ENCODE results near the gene GDF2.

The GDF2 gene

DNA sequence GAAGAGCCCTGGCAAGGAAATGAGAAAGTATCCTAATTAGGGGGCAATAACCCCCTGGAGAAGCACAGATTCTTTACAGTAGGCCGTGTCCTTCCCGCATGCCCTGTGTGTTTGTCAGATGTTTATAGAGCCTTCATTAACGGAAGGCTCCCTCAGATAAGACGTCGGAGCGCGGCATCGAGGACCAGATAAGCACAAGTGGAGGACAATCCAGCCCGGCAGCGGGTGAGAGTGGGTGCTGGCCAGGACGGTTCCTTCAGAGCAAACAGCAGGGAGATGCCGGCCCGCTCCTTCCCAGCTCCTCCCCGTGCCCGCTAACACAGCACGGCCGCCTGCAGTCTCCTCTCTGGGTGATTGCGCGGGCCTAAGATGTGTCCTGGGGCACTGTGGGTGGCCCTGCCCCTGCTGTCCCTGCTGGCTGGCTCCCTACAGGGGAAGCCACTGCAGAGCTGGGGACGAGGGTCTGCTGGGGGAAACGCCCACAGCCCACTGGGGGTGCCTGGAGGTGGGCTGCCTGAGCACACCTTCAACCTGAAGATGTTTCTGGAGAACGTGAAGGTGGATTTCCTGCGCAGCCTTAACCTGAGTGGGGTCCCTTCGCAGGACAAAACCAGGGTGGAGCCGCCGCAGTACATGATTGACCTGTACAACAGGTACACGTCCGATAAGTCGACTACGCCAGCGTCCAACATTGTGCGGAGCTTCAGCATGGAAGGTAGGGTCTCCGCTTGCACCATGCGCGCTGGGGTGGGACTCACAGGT lies at the start of gene GDF2:
GDF2 (plus strand) TSS at position 155 of the 762 bp plus-strand sequence; CDS start at position 370, 215 bp downstream.
- DNase-seq: no peak

DNA sequence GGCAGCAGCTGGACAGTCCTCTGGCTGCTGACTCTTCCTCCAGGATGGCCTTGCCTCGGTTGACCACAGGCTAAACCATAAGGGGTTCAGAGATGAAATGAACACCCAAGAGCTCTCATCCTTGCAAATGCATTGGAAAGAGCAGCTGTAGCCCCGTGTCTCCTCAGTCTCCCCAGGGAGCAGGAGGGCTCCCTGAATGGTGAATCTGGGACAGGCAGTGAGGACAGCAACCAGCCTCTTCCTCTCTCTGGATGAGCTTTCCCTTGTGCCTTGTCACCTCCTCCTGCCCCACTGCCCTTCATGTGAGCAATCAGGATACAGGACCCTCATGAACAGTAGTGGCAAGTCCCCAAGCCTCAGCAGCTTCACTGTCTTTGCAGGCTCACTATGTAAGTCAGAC lies 46.2 kb upstream of the GDF2 start:
- DNase-seq: no peak

DNA sequence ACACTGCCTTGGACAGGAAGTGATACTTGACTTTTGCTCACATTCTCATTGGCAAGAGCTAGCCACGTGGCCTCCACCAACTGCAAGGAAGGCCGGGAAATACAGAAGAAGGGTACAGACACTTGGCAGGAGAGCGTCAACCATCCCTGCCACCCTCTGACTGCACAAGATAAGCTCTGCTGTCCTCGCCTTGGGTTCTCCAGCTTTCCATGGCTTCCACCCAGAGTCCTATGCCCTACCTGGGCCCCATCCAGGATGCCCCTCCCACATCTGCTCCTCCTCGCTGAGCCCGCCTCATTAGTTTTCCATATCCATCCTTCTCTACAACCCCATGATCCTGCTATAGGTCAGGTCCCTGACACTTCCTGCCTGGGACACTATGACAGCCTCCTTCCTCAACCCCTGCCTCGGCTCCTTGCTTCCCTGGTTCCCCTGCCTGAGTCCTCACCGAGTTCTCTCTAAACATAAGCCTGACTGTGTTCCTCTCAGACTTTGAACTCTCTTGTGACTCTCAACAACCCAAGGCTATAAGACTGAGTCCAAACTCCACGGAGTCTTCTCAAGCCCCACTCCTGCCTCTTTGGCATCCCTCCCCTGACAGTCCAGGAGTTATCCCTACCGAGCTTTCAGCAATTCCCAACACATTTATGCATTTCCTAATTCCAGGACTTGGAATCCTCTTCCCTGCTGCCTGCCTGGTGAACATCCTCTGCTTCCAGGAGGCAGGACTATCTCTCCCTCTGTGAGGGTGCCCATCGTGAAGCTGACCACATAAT lies 45.5 kb upstream of the GDF2 start:
- DNase-seq: peak; percentile 8

GRCh38 chr10:47277352-47278151 lies 44.7 kb upstream of the GDF2 start:
- DNase-seq: peak; percentile 31

- peak; percentile 14 for DNase-seq
Measured at GRCh38 chr10:47278152-47278473, 44.1 kb upstream of the GDF2 start.

GRCh38 chr10:47278720-47279119 lies 43.5 kb upstream of the GDF2 start:
- peak; percentile 13 for DNase-seq

DNA sequence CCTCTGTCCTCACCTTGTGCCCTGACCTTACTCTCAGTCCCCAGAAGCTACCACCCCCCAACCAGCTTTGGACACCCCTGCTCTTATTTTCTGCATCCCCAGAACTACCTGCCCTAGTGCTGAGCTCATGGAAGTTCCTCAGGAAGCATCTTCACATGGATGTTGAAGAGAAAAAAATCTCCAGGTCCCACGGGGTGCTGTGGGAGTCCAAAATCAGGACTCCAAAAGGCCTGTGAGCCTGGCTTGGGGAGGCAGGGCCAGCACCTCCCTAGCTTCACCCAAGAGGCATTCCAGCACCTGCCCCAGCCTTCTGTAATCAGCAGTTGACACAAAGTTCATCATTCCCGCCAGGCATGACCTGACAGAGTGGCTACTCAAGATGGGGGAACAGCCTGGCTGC lies 43.0 kb upstream of the GDF2 start:
- DNase-seq: no peak

DNA sequence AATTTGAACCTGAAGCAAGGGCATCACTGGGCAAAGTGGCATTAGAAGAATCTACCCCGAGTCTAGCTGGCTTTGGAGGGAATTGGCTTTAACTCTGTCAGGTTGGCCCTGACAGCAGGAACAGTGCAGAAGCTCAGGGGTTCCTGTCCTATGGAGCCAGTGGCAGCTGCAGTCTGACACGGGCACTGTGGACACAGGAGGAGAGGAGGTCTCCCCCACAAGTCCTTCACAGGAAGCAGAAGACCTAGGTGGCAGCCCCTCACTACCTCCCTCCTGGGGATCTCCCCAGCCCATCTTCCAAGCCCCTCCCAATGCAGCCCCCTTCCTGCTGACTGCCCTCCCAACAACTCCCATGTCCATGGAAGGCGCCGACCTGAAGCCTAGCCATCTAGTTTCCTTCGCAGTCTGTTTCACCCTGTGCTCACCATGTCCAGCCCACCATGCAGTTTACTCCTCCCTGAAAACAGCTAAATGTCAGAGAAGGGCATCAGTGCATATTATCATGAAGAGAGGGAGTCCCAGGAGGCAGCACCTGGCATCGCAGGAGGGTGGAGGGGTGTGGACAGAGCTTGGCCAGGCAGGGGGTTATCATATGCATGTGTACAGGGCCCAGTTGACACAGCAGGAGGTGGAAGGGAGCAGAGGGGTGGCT lies 40.1 kb upstream of the GDF2 start:
- no peak for DNase-seq

DNA sequence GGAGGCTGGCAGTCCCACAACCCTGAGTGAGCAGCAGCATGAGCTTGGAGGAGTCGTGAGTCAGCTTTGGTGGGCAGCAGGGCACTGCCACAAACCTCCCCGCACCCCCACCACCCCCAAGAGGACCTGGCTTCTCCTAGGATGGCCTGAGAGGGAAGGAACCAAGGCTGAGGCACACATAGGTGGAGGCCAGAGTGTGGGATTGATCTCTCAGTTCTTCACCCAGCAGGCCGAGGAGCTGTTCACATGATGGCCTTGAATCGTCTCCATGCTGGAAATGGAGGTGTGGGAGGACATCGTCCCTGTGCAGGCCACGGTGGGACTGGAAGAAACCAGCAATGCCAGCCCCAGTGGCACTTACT lies 39.6 kb upstream of the GDF2 start:
- DNase-seq: peak; percentile 17

- DNase-seq: no peak
Measured at GRCh38 chr10:47283101-47283630, 39.1 kb upstream of the GDF2 start.

GRCh38 chr10:47283848-47284247 lies 38.4 kb upstream of the GDF2 start:
- no peak for DNase-seq

GRCh38 chr10:47285381-47286115 lies 36.7 kb upstream of the GDF2 start:
- peak; percentile 11 for DNase-seq

DNA sequence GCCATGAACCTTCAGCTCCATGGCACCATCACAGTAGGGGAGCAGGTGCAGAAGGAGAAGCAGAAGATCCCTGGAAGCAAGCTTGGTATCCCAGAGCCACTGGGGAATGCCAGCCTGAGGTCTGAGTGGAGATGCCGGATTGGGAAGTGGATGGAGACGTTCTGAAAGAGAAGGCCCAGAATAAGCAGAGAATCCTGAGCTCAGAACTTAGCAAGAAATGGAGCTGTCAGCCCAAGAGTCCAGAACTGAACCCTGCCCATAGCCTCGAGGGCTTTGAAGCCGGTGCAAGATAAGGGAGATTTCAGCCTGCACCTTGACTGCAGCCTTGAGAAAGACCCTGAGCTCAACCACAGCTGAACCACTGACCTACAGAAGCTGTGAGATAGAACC lies 36.1 kb upstream of the GDF2 start:
- no peak for DNase-seq

- peak; percentile 11 for DNase-seq
Measured at GRCh38 chr10:47286591-47287315, 35.5 kb upstream of the GDF2 start.

- DNase-seq: peak; percentile 28
Measured at GRCh38 chr10:47287365-47287802, 34.9 kb upstream of the GDF2 start.

GRCh38 chr10:47287805-47288204 lies 34.4 kb upstream of the GDF2 start:
- DNase-seq: no peak

GRCh38 chr10:47288236-47288635 lies 34.0 kb upstream of the GDF2 start:
- no peak for DNase-seq

GRCh38 chr10:47288916-47289495 lies 33.2 kb upstream of the GDF2 start:
- peak; percentile 10 for DNase-seq

- no peak for DNase-seq
Measured at GRCh38 chr10:47289921-47290320, 32.3 kb upstream of the GDF2 start.

- no peak for DNase-seq
Measured at GRCh38 chr10:47290338-47290737, 31.9 kb upstream of the GDF2 start.

DNA sequence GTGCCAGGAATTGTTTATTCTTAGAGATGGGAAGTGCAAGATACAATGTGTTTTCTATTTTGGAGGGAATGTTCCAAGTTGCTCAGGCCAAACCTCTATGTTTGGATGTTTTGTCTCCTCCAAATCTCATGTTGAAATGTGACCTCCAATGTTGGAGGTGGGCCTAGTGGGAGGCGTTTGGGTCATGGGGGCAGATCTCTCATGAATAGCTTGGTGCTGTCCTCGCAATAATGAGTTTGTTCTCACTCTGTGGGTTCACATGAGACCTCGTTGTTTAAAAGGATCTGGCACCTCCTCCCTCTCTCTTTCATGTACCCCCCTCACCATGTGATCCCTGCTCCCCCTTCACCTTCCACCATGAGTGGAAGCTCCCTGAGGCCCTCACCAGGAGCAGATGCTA lies 30.6 kb upstream of the GDF2 start:
- no peak for DNase-seq
